K562 (cell line): ENCODE data around the gene PPM1E. TPM values are rescaled to one million over a fixed set of nuclear protein-coding genes. Genes with fewer than 3 reads are reported as not detected.

Experiments
- CHD7 ChIP-seq: fragments of 200-600 bp; sonication (generic); IDR thresholded peaks from one replicate; pipeline ENCODE4 v1.6.1; 2012; ENCODE audit warnings: mild to moderate bottlenecking, low read depth, low read length, inconsistent platforms
- CREB3 ChIP-seq: fragments of 450-650 bp; conservative IDR thresholded peaks from 2 replicates; pipeline ENCODE4 v1.6.1; 2016; ENCODE audit warnings: missing genetic modification characterization, low read depth, mild to moderate bottlenecking, missing compliant biosample characterization, moderate library complexity
- HNRNPH1 ChIP-seq: fragments of 200-400 bp; formaldehyde crosslinking; optimal IDR thresholded peaks from 2 replicates; pipeline ENCODE3; 2017; ENCODE audit warnings: low read depth, mild to moderate bottlenecking, low read length, moderate library complexity
- ILF3 ChIP-seq: fragments of 450-650 bp; IDR thresholded peaks from 2 replicates; pipeline ENCODE4 v1.6.1; 2018; ENCODE audit warnings: antibody characterized with exemption, mild to moderate bottlenecking, moderate library complexity, borderline replicate concordance
- RBM15 ChIP-seq: fragments of 200-400 bp; formaldehyde crosslinking; IDR thresholded peaks from 2 replicates; pipeline ENCODE4 v1.6.1; 2018; ENCODE audit warnings: mild to moderate bottlenecking, low read length, moderate library complexity; ENCODE audit not compliant: insufficient read depth
- ZNF253 ChIP-seq: fragments of 250-450 bp; sonication (Bioruptor Pico); conservative IDR thresholded peaks from 2 replicates; pipeline ENCODE4 v1.6.1; 2021; ENCODE audit warnings: mild to moderate bottlenecking
- polyA plus RNA-seq, 8 experiments: library from polyadenylated mRNA; depleted of rRNA in 4 of 8; stranded (reverse) in 5 of 8; unstranded in 3 of 8; fragments of >200 nt; fragmentation: Nextera tagmentation in 2 of 8; fragmentation: Illumina TruSeq in 1 of 8; extraction: Ambion mirVana in 2 of 8; extraction: Trizol in 1 of 8; gene quantifications; 2 replicates each; pipeline versions ENCODE4 v1.2.1 to v1.2.3, GENCODE V29; 2011 to 2014; ENCODE audit warnings: inconsistent platforms in 1 of 8, missing spikeins in 1 of 8
- total RNA-seq, 7 experiments: library from RNA; depleted of rRNA in 6 of 7; stranded (reverse); fragments of >200 nt in 6 of 7; fragmentation: Illumina TruSeq in 2 of 7; extraction: Trizol in 2 of 7; gene quantifications; 2 replicates each; pipeline versions ENCODE4 v1.2.1 to v1.2.3, GENCODE V29; 2011 to 2021; ENCODE audit warnings: low replicate concordance in 1 of 7

The PPM1E gene
- total and polyA plus RNA-seq, 9 of the 15 experiments (the other 6 are each of a cell fraction or from before 2014, with no cell fraction given), result 1.0 to 5.7 (median 4.7) TPM

GRCh38 chr17:58870747-58871146, 115.1 kb downstream of the PPM1E start (continued):
- no peak for TF ChIP-seq CHD7
- TF ChIP-seq CREB3 (tag), result no peak
- TF ChIP-seq RBM15, result no peak
- no peak for TF ChIP-seq ILF3
- TF ChIP-seq ZNF253 (CRISPR knock-in tag), result no peak
- TF ChIP-seq HNRNPH1, result no peak
- TF ChIP-seq, all 486 proteins: peak for 0
